Measurements from ENCODE around the gene GPR158.

The GPR158 gene

GRCh38 chr10:25497246-25497645 is 322.4 kb downstream of the GPR158 start:
- TF ChIP-seq, protein P1, sequence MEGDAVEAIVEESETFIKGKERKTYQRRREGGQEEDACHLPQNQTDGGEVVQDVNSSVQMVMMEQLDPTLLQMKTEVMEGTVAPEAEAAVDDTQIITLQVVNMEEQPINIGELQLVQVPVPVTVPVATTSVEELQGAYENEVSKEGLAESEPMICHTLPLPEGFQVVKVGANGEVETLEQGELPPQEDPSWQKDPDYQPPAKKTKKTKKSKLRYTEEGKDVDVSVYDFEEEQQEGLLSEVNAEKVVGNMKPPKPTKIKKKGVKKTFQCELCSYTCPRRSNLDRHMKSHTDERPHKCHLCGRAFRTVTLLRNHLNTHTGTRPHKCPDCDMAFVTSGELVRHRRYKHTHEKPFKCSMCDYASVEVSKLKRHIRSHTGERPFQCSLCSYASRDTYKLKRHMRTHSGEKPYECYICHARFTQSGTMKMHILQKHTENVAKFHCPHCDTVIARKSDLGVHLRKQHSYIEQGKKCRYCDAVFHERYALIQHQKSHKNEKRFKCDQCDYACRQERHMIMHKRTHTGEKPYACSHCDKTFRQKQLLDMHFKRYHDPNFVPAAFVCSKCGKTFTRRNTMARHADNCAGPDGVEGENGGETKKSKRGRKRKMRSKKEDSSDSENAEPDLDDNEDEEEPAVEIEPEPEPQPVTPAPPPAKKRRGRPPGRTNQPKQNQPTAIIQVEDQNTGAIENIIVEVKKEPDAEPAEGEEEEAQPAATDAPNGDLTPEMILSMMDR (IDR thresholded peaks at IDR 0.05; ENCODE audit: low read depth, low read length), result no peak
- H3K4me3 ChIP-seq (ENCODE audit: low read depth, low read length), result no peak overlapping the region

DNA sequence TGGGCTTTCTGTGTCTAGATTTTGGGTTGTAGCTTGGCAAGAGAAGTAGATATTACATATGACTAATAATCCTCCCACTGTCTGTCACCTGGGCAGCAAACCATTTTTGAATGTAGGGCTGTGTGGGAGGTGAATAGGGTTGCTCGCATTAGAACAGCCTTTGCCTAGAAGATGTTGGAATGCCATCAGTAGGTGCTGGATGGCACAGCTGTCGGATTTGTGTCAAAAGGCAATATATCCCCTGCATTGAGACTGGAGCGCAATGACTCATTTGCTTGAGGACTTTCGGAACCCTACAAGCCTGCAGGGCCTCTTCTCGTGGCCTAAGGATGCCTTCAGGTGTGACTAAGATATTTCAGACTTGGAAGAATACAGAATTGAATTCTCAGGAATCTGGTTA is 323.8 kb downstream of the GPR158 start:
- TF ChIP-seq, protein P1 (IDR thresholded peaks at IDR 0.05; ENCODE audit: low read depth, low read length), result no peak
- no peak overlapping the region for H3K4me3 ChIP-seq (ENCODE audit: low read depth, low read length)

GRCh38 chr10:25501912-25502311 is 327.1 kb downstream of the GPR158 start:
- TF ChIP-seq, protein P1 (IDR thresholded peaks at IDR 0.05; ENCODE audit: low read depth, low read length), result no peak

DNA sequence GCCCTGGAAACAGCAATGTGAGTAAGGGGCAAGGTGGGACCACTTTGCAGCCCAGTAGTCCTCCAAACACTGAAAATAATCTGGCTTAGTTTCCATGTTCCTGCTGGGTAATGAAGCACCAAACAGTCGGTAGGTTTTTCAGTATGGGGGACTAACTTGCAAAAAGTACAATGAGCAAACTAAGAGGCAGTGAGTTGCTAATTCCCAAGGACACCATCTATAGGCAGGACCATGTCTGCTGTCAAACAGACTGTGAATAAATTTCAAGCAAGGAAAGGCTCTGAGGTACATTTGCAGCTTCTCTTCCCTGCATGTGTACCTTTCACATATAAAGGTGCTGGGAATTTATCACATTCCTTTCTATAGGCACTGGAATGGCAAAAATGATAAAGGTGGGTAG is 327.7 kb downstream of the GPR158 start:
- no peak overlapping the region for H3K4me3 ChIP-seq (ENCODE audit: low read depth, low read length)
- TF ChIP-seq, protein P1 (IDR thresholded peaks at IDR 0.05; ENCODE audit: low read depth, low read length), result no peak

More at GRCh38 chr10:25501912-25502311, 327.1 kb downstream of the GPR158 start:
- H3K4me3 ChIP-seq (ENCODE audit: low read depth, low read length), result no peak overlapping the region

GRCh38 chr10:25504306-25504705 is 329.5 kb downstream of the GPR158 start:
- H3K4me3 ChIP-seq (ENCODE audit: low read depth, low read length), result no peak overlapping the region
- TF ChIP-seq, protein P1 (IDR thresholded peaks at IDR 0.05; ENCODE audit: low read depth, low read length), result no peak

DNA sequence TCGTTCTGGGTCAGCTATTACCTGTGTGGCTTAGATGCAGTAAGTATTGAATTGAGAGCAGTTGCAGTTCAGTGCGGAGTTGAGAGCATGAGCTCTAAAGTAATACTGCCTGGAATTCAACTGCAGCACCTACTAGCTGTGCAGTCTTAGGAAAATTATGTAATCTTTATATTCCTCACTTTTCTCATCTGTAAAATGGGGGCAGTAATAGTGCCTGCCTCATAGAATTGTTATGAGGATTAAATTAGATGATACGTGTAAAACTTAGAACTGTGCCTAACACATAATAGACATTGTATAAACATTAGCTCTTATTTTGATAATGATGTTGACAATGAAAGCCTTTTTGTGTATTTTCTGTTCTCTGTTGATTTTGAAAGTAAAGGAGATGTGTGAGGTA is 330.0 kb downstream of the GPR158 start:
- TF ChIP-seq, protein P1 (IDR thresholded peaks at IDR 0.05; ENCODE audit: low read depth, low read length), result no peak
- H3K4me3 ChIP-seq (ENCODE audit: low read depth, low read length), result no peak overlapping the region

GRCh38 chr10:25505466-25505865 is 330.7 kb downstream of the GPR158 start:
- no peak overlapping the region for H3K4me3 ChIP-seq (ENCODE audit: low read depth, low read length)
- TF ChIP-seq, protein P1 (IDR thresholded peaks at IDR 0.05; ENCODE audit: low read depth, low read length), result no peak
